OCI-LY1 (cell line): ENCODE results near the gene OCRL.

Source experiments
- EZH2 ChIP-seq: fragments of 200-600 bp; sonication (generic), shearing (Covaris generic); IDR thresholded peaks from 2 replicates; pipeline ENCODE4 v1.8.0; 2017; ENCODE audit warnings: borderline replicate concordance, mixed run types, mild to moderate bottlenecking, antibody characterized with exemption, low read length, moderate library complexity, mixed read lengths
- TF ChIP-seq, protein P1 (sequence below): fragments of 200-600 bp; sonication (generic), shearing (Covaris generic); IDR thresholded peaks from 2 replicates; pipeline ENCODE4 v1.5.1; 2017; ENCODE audit warnings: mild to moderate bottlenecking, antibody characterized with exemption, low read length, moderate library complexity, mixed read lengths

DNA sequence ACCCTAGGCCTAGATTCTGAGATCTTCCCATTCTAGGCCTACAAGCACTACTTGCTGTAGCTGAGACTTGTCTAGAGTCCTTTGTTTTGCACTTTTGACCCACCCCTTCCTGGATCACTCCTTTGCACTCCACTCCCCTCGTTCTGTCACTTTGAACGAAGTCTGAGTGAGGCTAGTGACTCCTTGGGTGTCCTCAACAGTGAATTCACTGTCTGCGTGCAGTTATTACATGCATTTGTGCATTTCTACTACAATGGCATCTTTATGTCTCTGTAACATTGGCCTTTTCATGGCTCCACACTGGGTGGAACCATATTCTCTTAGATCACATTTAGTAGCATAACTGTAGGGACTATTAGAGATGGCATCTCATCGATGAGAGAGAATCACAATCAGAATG is 50.5 kb downstream of the OCRL start:
- TF ChIP-seq EZH2, result no peak
- TF ChIP-seq, protein P1, sequence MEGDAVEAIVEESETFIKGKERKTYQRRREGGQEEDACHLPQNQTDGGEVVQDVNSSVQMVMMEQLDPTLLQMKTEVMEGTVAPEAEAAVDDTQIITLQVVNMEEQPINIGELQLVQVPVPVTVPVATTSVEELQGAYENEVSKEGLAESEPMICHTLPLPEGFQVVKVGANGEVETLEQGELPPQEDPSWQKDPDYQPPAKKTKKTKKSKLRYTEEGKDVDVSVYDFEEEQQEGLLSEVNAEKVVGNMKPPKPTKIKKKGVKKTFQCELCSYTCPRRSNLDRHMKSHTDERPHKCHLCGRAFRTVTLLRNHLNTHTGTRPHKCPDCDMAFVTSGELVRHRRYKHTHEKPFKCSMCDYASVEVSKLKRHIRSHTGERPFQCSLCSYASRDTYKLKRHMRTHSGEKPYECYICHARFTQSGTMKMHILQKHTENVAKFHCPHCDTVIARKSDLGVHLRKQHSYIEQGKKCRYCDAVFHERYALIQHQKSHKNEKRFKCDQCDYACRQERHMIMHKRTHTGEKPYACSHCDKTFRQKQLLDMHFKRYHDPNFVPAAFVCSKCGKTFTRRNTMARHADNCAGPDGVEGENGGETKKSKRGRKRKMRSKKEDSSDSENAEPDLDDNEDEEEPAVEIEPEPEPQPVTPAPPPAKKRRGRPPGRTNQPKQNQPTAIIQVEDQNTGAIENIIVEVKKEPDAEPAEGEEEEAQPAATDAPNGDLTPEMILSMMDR, result no peak
